Bronchial epithelial cell (primary cell): Measurements from ENCODE around the gene RFTN1. TPM values are rescaled to one million over a fixed set of nuclear protein-coding genes. Genes with fewer than 3 reads are reported as not detected.

ENCODE experiments used
- DNase-seq: peaks from one replicate; pipeline ENCODE4 v3.0.0-alpha.2; 2010; ENCODE audit warnings: low read depth
- FAIRE-seq: peaks from 2 replicates; lab custom pipeline; 2011; peaks lifted over from hg19 to GRCh38; lab: Jason Lieb, UNC
- H3K27me3 ChIP-seq: 2 replicates; pipeline ENCODE4 v1.5.1; 2011; ENCODE audit warnings: low read length; ENCODE audit not compliant: control insufficient read depth, insufficient read depth
- H3K36me3 ChIP-seq: 2 replicates; pipeline ENCODE4 v1.5.1; 2011; ENCODE audit warnings: low read length; ENCODE audit not compliant: control insufficient read depth, insufficient read depth
- H3K4me3 ChIP-seq: 2 replicates; pipeline ENCODE4 v1.5.1; 2011; ENCODE audit warnings: mild to moderate bottlenecking, low read depth, low read length, control low read depth
- total RNA-seq: library from RNA; depleted of rRNA; stranded (reverse); fragments of >200 nt; gene quantifications from 2 replicates; pipeline ENCODE4 v1.2.1, GENCODE V29; 2014
- TF ChIP-seq, protein P1 (sequence below): IDR thresholded peaks from 2 replicates; pipeline ENCODE4 v1.5.1; 2011; ENCODE audit warnings: mild to moderate bottlenecking, moderate library complexity, low read length, control low read depth, inconsistent platforms; ENCODE audit not compliant: insufficient read depth, severe bottlenecking

RFTN1 gene
- total RNA-seq, 1 donor from 2014 or later, result 9.2 TPM

DNA sequence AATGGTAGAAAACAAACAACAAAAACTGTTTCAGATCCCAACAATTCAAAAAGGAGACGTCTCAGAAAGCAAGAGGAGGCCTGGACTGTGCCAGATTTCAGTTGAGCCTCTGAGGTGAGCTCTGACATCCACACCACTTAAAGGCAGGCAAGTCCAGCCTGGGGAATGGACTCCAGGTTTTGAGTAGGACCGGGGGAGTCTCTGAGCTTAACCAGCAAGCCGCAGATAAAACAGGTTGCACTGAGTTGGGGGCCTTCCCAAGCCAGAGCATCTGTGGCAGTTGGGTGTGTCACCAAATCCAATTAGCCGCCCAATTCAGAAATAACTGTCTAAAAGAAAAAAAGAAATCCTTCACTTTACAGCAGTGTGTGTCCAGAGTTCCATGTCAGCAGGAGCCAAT is 193.8 kb downstream of the RFTN1 start:
- no peak for FAIRE-seq
- no peak overlapping the region for H3K4me3 ChIP-seq
- H3K27me3 ChIP-seq, result no peaks in the 10 kb centered on the region
- no peak for DNase-seq
- TF ChIP-seq, protein P1, sequence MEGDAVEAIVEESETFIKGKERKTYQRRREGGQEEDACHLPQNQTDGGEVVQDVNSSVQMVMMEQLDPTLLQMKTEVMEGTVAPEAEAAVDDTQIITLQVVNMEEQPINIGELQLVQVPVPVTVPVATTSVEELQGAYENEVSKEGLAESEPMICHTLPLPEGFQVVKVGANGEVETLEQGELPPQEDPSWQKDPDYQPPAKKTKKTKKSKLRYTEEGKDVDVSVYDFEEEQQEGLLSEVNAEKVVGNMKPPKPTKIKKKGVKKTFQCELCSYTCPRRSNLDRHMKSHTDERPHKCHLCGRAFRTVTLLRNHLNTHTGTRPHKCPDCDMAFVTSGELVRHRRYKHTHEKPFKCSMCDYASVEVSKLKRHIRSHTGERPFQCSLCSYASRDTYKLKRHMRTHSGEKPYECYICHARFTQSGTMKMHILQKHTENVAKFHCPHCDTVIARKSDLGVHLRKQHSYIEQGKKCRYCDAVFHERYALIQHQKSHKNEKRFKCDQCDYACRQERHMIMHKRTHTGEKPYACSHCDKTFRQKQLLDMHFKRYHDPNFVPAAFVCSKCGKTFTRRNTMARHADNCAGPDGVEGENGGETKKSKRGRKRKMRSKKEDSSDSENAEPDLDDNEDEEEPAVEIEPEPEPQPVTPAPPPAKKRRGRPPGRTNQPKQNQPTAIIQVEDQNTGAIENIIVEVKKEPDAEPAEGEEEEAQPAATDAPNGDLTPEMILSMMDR, result no peak
- peaks cover 4% of the 10 kb centered on the region for H3K36me3 ChIP-seq

DNA sequence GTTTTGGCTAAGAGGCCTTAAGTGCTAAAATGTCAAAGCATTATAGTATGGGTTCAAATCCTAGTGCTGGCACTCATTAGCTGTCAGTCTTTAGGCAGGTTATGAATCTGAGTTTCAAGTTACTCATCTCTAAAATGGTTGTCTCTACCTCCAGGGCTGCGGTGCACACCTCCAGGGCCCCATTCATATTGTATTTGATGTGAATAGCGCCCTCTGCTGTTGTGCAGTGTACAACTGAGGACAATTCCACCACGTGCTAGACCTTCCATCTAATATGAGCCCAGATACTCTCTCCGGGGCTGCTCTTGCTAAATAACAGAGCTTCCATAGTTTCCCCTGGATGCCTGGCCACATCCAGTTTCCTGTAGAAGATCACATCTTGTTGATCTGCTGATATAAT is 194.2 kb downstream of the RFTN1 start:
- no peaks in the 10 kb centered on the region for H3K27me3 ChIP-seq
- FAIRE-seq (no peak), DNase-seq (no peak)
- TF ChIP-seq, protein P1, result peak; percentile 43
- H3K4me3 ChIP-seq, result no peak overlapping the region
- peaks cover 4% of the 10 kb centered on the region for H3K36me3 ChIP-seq

DNA sequence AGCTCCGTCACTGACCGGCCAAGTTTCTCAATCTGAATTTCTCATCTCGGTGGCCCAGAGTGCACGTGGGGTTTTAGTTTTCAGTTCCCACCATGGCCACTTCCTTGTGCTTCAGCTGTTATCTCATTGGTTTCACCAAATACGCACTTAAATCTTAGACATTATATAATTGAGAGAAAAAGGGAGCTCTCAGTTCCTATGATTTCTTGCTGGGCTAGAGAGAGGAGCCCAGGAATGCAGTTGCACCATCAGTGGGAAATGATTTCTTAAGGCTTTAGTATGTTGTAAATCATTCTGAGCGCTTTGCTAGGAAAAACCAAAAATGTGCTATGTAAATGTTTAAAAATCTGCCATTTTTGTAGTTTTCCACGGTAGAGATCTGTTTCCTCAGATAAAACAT is 195.3 kb downstream of the RFTN1 start:
- DNase-seq (no peak), FAIRE-seq (no peak)
- H3K4me3 ChIP-seq, result no peak overlapping the region
- peaks cover 7% of the 10 kb centered on the region for H3K36me3 ChIP-seq
- H3K27me3 ChIP-seq, result no peaks in the 10 kb centered on the region
- TF ChIP-seq, protein P1, result no peak

DNA sequence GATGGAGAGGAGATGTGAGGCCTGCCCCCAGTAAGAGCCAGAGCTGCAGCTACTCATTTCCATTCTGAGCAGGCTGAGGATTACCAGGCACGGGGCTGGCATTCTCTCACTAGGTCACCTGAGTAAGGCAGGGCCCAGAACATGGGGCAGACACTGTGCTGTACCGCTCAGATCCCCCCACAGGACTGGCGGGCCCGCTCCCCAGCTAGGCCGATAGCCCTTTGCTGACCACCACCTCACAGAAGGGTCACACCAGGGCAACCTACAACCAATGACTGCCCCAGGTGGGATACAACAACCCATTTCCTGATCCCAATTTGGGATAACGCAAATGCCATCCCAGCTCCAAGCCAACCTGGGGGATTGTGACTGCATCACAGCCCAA is 195.9 kb downstream of the RFTN1 start:
- Histone ChIP-seq H3K27me3 (no peaks in the 10 kb centered on the region), H3K36me3 (peaks cover 7% of the 10 kb centered on the region), H3K4me3 (no peak overlapping the region)
- no peak for FAIRE-seq
- TF ChIP-seq, protein P1, result no peak
- DNase-seq, result no peak

DNA sequence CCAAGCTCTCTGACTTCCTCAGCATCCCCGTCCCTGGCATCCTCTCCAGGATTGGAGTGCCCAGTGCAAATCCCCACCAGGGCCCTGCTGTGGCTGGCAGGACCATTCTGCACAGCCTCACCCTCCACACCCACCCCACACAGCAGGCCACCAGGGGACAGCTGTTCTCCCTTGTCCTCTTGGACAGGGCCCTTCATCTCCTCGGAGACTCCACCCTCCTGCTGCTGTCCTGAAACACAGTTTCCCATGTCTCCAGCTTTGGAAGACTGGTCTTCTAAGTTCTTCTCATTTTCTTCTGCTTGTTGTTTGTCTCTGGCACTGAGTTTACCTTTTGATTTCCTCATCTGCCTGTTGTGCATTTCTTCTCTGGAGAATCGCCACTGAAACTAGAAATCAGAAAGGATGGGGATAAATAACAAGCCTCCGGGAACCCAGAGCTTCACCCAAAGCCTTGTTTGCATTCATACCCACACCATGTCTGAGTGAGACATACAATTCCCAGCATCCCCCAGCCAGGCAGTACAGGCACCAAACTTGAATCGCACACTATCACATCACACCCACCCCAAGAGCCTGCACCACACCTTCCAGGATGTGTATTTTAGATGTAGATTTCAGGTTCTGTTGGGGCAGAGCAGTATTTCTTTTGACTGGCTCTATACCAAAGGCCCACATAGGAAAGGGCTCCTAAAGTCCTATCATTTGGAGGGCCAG is 196.5 kb downstream of the RFTN1 start:
- DNase-seq (no peak), FAIRE-seq (no peak)
- H3K4me3 ChIP-seq, result no peak overlapping the region
- H3K36me3 ChIP-seq, result peaks cover 9% of the 10 kb centered on the region
- H3K27me3 ChIP-seq, result no peaks in the 10 kb centered on the region
- TF ChIP-seq, protein P1, result no peak

DNA sequence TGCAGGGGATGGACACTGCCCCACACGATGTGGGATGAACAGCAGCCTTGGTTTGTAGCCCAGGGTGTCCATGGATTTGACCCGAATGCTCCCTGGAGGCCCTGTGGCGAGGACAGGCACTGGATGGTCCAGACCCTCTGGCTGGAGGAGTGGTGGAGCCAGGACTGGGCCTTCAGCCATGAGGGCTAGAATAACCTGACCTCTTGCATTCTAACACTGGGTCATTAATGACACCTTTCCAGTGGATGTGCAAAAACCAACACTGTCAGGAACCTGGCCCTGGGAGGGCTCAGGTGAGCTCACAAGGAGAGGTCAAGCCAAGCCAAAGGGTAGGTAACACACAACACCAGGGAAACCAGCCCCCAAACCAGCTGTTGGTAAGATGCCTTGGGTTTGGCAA is 197.1 kb downstream of the RFTN1 start:
- TF ChIP-seq, protein P1, result no peak
- Histone ChIP-seq H3K27me3 (no peaks in the 10 kb centered on the region), H3K36me3 (peaks cover 9% of the 10 kb centered on the region), H3K4me3 (no peak overlapping the region)
- no peak for FAIRE-seq
- no peak for DNase-seq
